Ishikawa (cell line): ENCODE data around the gene FAM117B.

Experiments used
- CEBPB ChIP-seq: IDR thresholded peaks from 2 replicates; pipeline ENCODE4 v1.6.1; 2012
- CREB1 ChIP-seq: IDR thresholded peaks from 2 replicates; pipeline ENCODE4 v1.6.1; 2012; ENCODE audit warnings: low read depth
- EP300 ChIP-seq: IDR thresholded peaks from 2 replicates; pipeline ENCODE4 v1.6.1; 2012; ENCODE audit warnings: borderline replicate concordance
- FOXM1 ChIP-seq: IDR thresholded peaks from 2 replicates; pipeline ENCODE4 v1.6.1; 2012; ENCODE audit warnings: low read depth, borderline replicate concordance
- NFIC ChIP-seq: IDR thresholded peaks from 2 replicates; pipeline ENCODE4 v1.6.1; 2012
- RAD21 ChIP-seq: IDR thresholded peaks from 2 replicates; pipeline ENCODE4 v1.6.1; 2012; ENCODE audit warnings: low read depth
- TAF1 ChIP-seq: IDR thresholded peaks from 2 replicates; pipeline ENCODE4 v1.6.1; 2012; ENCODE audit warnings: low read depth, mild to moderate bottlenecking
- TCF12 ChIP-seq: IDR thresholded peaks from 2 replicates; pipeline ENCODE4 v1.6.1; 2012; ENCODE audit warnings: low read depth
- TEAD4 ChIP-seq: IDR thresholded peaks from 2 replicates; pipeline ENCODE4 v1.6.1; 2012
- YY1 ChIP-seq: IDR thresholded peaks from 2 replicates; pipeline ENCODE4 v1.6.1; 2012; ENCODE audit warnings: low read depth
- ZBTB7A ChIP-seq: IDR thresholded peaks from 2 replicates; pipeline ENCODE4 v1.6.1; 2012; ENCODE audit warnings: low read depth
- TF ChIP-seq, protein P1 (sequence below): IDR thresholded peaks from 2 replicates; pipeline ENCODE4 v1.6.1; 2012; ENCODE audit warnings: low read depth, mild to moderate bottlenecking
- TF ChIP-seq, protein P2 (sequence below): IDR thresholded peaks from 2 replicates; pipeline ENCODE4 v1.6.1; 2012

DNA sequence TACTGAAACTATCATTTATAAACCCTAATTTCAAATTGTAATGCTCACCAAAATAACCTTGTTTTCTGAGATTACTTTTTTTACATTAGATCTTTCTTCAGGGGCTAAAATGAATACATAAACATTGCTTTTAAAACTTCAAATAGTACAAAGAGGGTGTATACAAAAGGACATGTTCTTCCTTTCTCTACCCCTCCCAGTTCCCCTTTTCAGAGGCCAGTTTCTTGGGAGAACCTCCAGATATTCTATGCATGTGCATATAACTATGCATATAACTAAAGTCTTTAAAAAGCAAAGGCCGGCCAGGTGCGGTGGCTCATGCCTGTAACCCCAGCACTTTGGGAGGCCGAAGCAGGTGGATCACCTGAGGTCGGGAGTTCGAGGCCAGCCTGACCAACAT is 10.6 kb upstream of the FAM117B start:
- TF ChIP-seq RAD21 (no peak), TAF1 (no peak), TEAD4 (no peak), YY1 (no peak), FOXM1 (no peak), ZBTB7A (no peak), EP300 (no peak), TCF12 (no peak), CEBPB (no peak), NFIC (no peak), CREB1 (no peak)
- TF ChIP-seq, protein P1, sequence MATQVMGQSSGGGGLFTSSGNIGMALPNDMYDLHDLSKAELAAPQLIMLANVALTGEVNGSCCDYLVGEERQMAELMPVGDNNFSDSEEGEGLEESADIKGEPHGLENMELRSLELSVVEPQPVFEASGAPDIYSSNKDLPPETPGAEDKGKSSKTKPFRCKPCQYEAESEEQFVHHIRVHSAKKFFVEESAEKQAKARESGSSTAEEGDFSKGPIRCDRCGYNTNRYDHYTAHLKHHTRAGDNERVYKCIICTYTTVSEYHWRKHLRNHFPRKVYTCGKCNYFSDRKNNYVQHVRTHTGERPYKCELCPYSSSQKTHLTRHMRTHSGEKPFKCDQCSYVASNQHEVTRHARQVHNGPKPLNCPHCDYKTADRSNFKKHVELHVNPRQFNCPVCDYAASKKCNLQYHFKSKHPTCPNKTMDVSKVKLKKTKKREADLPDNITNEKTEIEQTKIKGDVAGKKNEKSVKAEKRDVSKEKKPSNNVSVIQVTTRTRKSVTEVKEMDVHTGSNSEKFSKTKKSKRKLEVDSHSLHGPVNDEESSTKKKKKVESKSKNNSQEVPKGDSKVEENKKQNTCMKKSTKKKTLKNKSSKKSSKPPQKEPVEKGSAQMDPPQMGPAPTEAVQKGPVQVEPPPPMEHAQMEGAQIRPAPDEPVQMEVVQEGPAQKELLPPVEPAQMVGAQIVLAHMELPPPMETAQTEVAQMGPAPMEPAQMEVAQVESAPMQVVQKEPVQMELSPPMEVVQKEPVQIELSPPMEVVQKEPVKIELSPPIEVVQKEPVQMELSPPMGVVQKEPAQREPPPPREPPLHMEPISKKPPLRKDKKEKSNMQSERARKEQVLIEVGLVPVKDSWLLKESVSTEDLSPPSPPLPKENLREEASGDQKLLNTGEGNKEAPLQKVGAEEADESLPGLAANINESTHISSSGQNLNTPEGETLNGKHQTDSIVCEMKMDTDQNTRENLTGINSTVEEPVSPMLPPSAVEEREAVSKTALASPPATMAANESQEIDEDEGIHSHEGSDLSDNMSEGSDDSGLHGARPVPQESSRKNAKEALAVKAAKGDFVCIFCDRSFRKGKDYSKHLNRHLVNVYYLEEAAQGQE: no peak
- TF ChIP-seq, protein P2, sequence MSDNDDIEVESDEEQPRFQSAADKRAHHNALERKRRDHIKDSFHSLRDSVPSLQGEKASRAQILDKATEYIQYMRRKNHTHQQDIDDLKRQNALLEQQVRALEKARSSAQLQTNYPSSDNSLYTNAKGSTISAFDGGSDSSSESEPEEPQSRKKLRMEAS: no peak
